Sigmoid colon (tissue), 7 donors: Measurements from ENCODE around the gene UBTD1. TPM values are rescaled to one million over a fixed set of nuclear protein-coding genes. Genes with fewer than 3 reads are reported as not detected.
A peak's percentile ranks its signal among the peaks of the same experiment; 100 is the strongest.

Experiments
- DNase-seq: peaks from one replicate; pipeline ENCODE4 v3.0.0-alpha.2; 2019
- H3K27ac ChIP-seq, 4 donors: fragments of 200-600 bp; sonication (generic); one replicate each; pipeline ENCODE4 v1.5.1; 2016 to 2019; ENCODE audit warnings: mild to moderate bottlenecking in 1 of 4
- H3K27me3 ChIP-seq, 3 donors: fragments of 200-600 bp; sonication (generic); one replicate each; pipeline ENCODE4 v1.5.1; 2019; ENCODE audit warnings: mild to moderate bottlenecking in 1 of 3
- H3K36me3 ChIP-seq, 4 donors: fragments of 200-600 bp; sonication (generic); one replicate each; pipeline ENCODE4 v1.5.1; 2016 to 2019
- H3K4me1 ChIP-seq, 4 donors: fragments of 200-600 bp; sonication (generic); one replicate each; pipeline ENCODE4 v1.5.1; 2017 to 2019
- H3K4me3 ChIP-seq, 4 donors: fragments of 200-600 bp; sonication (generic); one replicate each; pipeline ENCODE4 v1.5.1; 2017 to 2019; ENCODE audit warnings: mild to moderate bottlenecking in 2 of 4, moderate library complexity in 1 of 4
- H3K9me3 ChIP-seq, 4 donors: fragments of 200-600 bp in 3 of 4; sonication (generic) in 3 of 4; one replicate each; pipeline versions ENCODE4 v1.5.1 to v1.6.1; 2013 to 2019
- EP300 ChIP-seq, 4 donors: sonication (generic); formaldehyde crosslinking; IDR thresholded peaks; one replicate each; pipeline ENCODE4 v1.6.1; 2017; ENCODE audit warnings: antibody characterized with exemption in 4 of 4
- POLR2A ChIP-seq, 2 donors: fragments of 450-650 bp; IDR thresholded peaks; one replicate each; pipeline ENCODE4 v1.6.1; 2016; ENCODE audit warnings: antibody characterized with exemption in 2 of 2, mild to moderate bottlenecking in 2 of 2, moderate library complexity in 2 of 2
- POLR2AphosphoS5 ChIP-seq, 4 donors: sonication (generic); formaldehyde crosslinking; IDR thresholded peaks; one replicate each; pipeline ENCODE4 v1.6.1; 2017; ENCODE audit warnings: antibody characterized with exemption in 4 of 4
- WGBS, 2 donors: extraction: QIAGEN DNeasy Blood & Tissue Kit; methylation state at CpG; one replicate each; pipeline ENCODE4 v1.1.7; 2013; 5-methylcytosine and 5-hydroxymethylcytosine counted together
- intact Hi-C: fragments of 100-400 bp; cut with DNase I; formaldehyde crosslinking; loops from one replicate; pipeline ENCODE4 v1.15.1; 2023
- polyA plus RNA-seq, 3 donors: library from polyadenylated mRNA; stranded (reverse); fragments of 200-250 nt; gene quantifications; one replicate each; pipeline ENCODE4 v1.2.3, GENCODE V29; 2013
- total RNA-seq, 4 donors: library from RNA; depleted of rRNA; stranded (reverse); fragments of >200 nt; gene quantifications; one replicate each; pipeline ENCODE4 v1.1.0, GENCODE V29; 2016
- TF ChIP-seq, protein P1 (sequence below), 4 experiments: fragments of 450-650 bp in 3 of 4; fragments of 200-600 bp in 1 of 4; IDR thresholded peaks; one replicate each; pipeline ENCODE4 v1.5.1; 2016 to 2019; ENCODE audit warnings: antibody characterized with exemption in 4 of 4, mild to moderate bottlenecking in 3 of 4, moderate library complexity in 2 of 4
- donor health status: healthy with polysubstance abuse.
- donor health status: Bipolar disorder and iron deficiency.
- donor health status: healthy.

Gene UBTD1
- total and polyA plus RNA-seq, 7 donors = 2.3 to 7.9 (median 5.9) TPM

- no peak overlapping the region for H3K4me3 ChIP-seq
- no peak overlapping the region for H3K27ac ChIP-seq
- TF ChIP-seq, protein P1, sequence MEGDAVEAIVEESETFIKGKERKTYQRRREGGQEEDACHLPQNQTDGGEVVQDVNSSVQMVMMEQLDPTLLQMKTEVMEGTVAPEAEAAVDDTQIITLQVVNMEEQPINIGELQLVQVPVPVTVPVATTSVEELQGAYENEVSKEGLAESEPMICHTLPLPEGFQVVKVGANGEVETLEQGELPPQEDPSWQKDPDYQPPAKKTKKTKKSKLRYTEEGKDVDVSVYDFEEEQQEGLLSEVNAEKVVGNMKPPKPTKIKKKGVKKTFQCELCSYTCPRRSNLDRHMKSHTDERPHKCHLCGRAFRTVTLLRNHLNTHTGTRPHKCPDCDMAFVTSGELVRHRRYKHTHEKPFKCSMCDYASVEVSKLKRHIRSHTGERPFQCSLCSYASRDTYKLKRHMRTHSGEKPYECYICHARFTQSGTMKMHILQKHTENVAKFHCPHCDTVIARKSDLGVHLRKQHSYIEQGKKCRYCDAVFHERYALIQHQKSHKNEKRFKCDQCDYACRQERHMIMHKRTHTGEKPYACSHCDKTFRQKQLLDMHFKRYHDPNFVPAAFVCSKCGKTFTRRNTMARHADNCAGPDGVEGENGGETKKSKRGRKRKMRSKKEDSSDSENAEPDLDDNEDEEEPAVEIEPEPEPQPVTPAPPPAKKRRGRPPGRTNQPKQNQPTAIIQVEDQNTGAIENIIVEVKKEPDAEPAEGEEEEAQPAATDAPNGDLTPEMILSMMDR (IDR thresholded peaks at IDR 0.05) = no peak
- no peak for TF ChIP-seq POLR2A (IDR thresholded peaks at IDR 0.05)
- TF ChIP-seq POLR2AphosphoS5 (IDR thresholded peaks at IDR 0.05) = no peak
- no peak for TF ChIP-seq EP300 (IDR thresholded peaks at IDR 0.05)
- H3K9me3 ChIP-seq = no peaks in the 10 kb centered on the region
- DNase-seq = no peak
- 96 to 97% methylated on average over 1 of the region's 1 CpG for WGBS, 2 donors
- H3K27me3 ChIP-seq = no peaks in the 10 kb centered on the region
- H3K4me1 ChIP-seq = peaks cover 0 to 8% (median 4%) of the 10 kb centered on the region in 4 donors
- intact Hi-C loops = no loop called here
- peaks cover 4 to 47% (median 29%) of the 10 kb centered on the region in 4 donors for H3K36me3 ChIP-seq
These were observed 14.8 kb upstream of the UBTD1 start for GRCh38 chr10:97483921-97484320.

- TF ChIP-seq, protein P1 (IDR thresholded peaks at IDR 0.05) = no peak
- TF ChIP-seq EP300 (IDR thresholded peaks at IDR 0.05) (no peak), POLR2AphosphoS5 (IDR thresholded peaks at IDR 0.05) (no peak)
- Histone ChIP-seq H3K4me3 (no peak overlapping the region), H3K27ac (no peak overlapping the region), H3K27me3 (no peaks in the 10 kb centered on the region), H3K9me3 (no peaks in the 10 kb centered on the region), H3K36me3 (peaks cover 4 to 28% (median 15%) of the 10 kb centered on the region in 4 donors), H3K4me1 (peaks cover 0 to 26% (median 14%) of the 10 kb centered on the region in 4 donors)
- DNase-seq = no peak
- WGBS, 2 donors = 89 to 93% methylated on average over 4 of the region's 4 CpGs
- intact Hi-C loops = no loop called here
These were observed 13.0 kb upstream of the UBTD1 start for GRCh38 chr10:97485647-97486281.

DNA sequence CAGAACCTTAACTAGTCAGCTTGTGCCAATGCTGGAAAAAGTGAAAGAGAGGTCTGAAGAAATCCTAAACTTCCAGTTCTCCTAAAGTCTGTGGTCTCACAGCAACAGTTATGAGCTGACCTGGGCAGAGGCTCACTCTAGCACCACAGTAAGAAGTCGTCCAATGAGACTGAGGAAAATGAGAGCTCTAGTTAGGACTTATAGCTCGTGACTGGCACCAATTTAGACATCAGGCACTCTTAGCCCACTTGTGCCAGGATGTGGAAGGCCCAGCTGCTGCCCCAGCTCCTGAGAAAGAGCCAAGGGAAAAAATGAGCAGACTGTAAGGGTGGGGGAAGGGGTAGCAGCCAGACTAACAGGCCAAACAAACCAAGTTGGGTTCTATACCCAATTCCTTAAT, 8.1 kb upstream of the UBTD1 start:
- intact Hi-C loops = no loop called here
- Histone ChIP-seq H3K9me3 (no peaks in the 10 kb centered on the region), H3K27ac (peak overlapping the region in 3 of 4 donors; percentile 14 to 64 (median 37)), H3K36me3 (peaks cover 0 to 5% (median 0%) of the 10 kb centered on the region in 4 donors), H3K4me1 (peaks cover 0 to 60% (median 28%) of the 10 kb centered on the region in 4 donors), H3K4me3 (no peak overlapping the region), H3K27me3 (no peaks in the 10 kb centered on the region)
- no peak for DNase-seq
- TF ChIP-seq, protein P1 (IDR thresholded peaks at IDR 0.05) = no peak
- no peak for TF ChIP-seq POLR2AphosphoS5 (IDR thresholded peaks at IDR 0.05)
- no peak for TF ChIP-seq EP300 (IDR thresholded peaks at IDR 0.05)
- no peak for TF ChIP-seq POLR2A (IDR thresholded peaks at IDR 0.05)
- 85 to 86% methylated on average over 2 of the region's 2 CpGs for WGBS, 2 donors

- H3K9me3 ChIP-seq = no peaks in the 10 kb centered on the region
- 57 to 68% methylated on average over 2 of the region's 2 CpGs for WGBS, 2 donors
- peaks cover 0 to 68% (median 43%) of the 10 kb centered on the region in 4 donors for H3K4me1 ChIP-seq
- intact Hi-C loops = no loop called here
- TF ChIP-seq POLR2AphosphoS5 (IDR thresholded peaks at IDR 0.05) = no peak
- TF ChIP-seq POLR2A (IDR thresholded peaks at IDR 0.05) = no peak
- TF ChIP-seq, protein P1 (IDR thresholded peaks at IDR 0.05) = no peak
- no peak for TF ChIP-seq EP300 (IDR thresholded peaks at IDR 0.05)
- no peaks in the 10 kb centered on the region for H3K36me3 ChIP-seq
- no peak overlapping the region for H3K4me3 ChIP-seq
- DNase-seq = no peak
- no peaks in the 10 kb centered on the region for H3K27me3 ChIP-seq
- peak overlapping the region in 2 of 4 donors; percentile 22 to 35 for H3K27ac ChIP-seq
These were observed 4.6 kb upstream of the UBTD1 start for GRCh38 chr10:97494151-97494550.
